ENCODE data around the gene LPCAT3.

The LPCAT3 gene

DNA sequence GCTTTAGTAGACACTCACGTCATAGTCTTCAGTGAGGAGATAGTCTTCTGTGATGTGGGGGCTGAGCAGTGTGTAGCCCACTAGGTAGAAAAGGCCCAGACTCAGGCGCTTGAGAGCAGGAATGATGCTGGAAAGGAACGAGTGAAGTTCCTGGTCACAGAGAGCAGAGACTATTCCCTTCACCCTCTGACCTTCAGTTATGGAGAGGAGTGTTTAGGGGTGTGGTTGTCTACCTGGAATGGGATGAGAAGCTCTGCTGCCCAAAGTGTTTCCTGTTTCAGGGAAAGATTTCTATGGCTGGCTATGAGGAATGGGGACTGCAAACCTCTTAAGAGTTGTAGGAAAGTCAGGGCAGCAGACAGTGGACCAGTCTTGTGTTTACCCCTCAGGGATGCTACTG lies 38.8 kb downstream of the LPCAT3 start:
- H3K36me3 ChIP-seq, result peaks cover 62 to 90% (median 88%) of the 10 kb centered on the region in 3 donors
- intact Hi-C loops (cut with DNase I; ENCODE audit: low total_unique reads), result no loop called here

DNA sequence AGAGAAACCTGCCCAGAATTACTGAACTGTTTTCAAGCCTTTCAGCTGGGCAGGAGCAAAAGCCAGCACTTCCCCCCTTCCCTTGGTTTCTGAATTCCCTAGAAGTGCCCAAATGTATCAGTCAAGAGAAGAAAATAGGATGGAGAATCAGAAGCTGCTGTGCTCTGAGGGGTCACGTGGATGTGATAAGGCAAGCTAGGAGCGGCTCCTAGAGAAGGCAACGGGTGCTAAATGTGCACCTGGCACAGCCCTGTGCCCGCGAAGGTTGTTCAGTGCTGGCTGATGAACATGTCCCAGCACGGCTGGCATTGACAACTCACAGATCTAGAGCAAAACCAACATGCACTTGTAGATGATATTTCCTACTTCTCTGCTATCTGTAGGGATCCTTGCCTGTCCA lies 39.3 kb downstream of the LPCAT3 start:
- peaks cover 66 to 93% (median 92%) of the 10 kb centered on the region in 3 donors for H3K36me3 ChIP-seq
- TF ChIP-seq, protein P1, sequence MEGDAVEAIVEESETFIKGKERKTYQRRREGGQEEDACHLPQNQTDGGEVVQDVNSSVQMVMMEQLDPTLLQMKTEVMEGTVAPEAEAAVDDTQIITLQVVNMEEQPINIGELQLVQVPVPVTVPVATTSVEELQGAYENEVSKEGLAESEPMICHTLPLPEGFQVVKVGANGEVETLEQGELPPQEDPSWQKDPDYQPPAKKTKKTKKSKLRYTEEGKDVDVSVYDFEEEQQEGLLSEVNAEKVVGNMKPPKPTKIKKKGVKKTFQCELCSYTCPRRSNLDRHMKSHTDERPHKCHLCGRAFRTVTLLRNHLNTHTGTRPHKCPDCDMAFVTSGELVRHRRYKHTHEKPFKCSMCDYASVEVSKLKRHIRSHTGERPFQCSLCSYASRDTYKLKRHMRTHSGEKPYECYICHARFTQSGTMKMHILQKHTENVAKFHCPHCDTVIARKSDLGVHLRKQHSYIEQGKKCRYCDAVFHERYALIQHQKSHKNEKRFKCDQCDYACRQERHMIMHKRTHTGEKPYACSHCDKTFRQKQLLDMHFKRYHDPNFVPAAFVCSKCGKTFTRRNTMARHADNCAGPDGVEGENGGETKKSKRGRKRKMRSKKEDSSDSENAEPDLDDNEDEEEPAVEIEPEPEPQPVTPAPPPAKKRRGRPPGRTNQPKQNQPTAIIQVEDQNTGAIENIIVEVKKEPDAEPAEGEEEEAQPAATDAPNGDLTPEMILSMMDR (IDR thresholded peaks at IDR 0.05), result no peak
- no peak overlapping the region for H3K4me3 ChIP-seq
- H3K9me3 ChIP-seq, result no peaks in the 10 kb centered on the region
- H3K27ac ChIP-seq, result no peak overlapping the region
- DNase-seq, result no peak
- intact Hi-C loops (cut with DNase I; ENCODE audit: low total_unique reads), result no loop called here
- no peaks in the 10 kb centered on the region for H3K27me3 ChIP-seq
- no peaks in the 10 kb centered on the region for H3K4me1 ChIP-seq

More for the DNA sequence above, 38.8 kb downstream of the LPCAT3 start:
- no peak for DNase-seq
- TF ChIP-seq, protein P1 (IDR thresholded peaks at IDR 0.05), result no peak
- Histone ChIP-seq H3K9me3 (no peaks in the 10 kb centered on the region), H3K27me3 (no peaks in the 10 kb centered on the region), H3K27ac (no peak overlapping the region), H3K4me3 (no peak overlapping the region), H3K4me1 (no peaks in the 10 kb centered on the region)

DNA sequence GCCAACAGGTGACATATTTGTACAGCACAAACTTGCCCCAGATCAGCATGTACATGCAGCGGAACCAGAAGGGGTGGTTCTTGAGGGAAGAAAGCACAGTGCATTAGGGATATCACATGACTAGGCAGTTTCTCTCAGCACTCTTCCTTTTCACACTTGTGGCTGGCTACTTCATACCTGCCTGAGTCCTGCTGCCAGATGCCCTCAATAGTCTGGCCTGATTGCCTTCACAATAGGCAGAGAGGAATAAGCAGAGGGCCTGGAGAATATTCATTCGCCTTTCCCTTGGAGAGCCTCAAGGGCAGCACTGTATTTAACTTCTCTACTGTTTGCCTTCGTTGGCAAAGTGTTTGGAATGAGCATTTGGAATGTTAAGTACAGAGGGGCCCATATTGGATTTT lies 39.7 kb downstream of the LPCAT3 start:
- H3K9me3 ChIP-seq, result no peaks in the 10 kb centered on the region
- peaks cover 68 to 97% (median 96%) of the 10 kb centered on the region in 3 donors for H3K36me3 ChIP-seq
- no peaks in the 10 kb centered on the region for H3K4me1 ChIP-seq
- no peaks in the 10 kb centered on the region for H3K27me3 ChIP-seq
- TF ChIP-seq, protein P1 (IDR thresholded peaks at IDR 0.05), result no peak
- H3K4me3 ChIP-seq, result no peak overlapping the region
- DNase-seq, result peak in 1 of 2 donors; percentile 34
- no peak overlapping the region for H3K27ac ChIP-seq
- intact Hi-C loops (cut with DNase I; ENCODE audit: low total_unique reads), result no loop called here

DNA sequence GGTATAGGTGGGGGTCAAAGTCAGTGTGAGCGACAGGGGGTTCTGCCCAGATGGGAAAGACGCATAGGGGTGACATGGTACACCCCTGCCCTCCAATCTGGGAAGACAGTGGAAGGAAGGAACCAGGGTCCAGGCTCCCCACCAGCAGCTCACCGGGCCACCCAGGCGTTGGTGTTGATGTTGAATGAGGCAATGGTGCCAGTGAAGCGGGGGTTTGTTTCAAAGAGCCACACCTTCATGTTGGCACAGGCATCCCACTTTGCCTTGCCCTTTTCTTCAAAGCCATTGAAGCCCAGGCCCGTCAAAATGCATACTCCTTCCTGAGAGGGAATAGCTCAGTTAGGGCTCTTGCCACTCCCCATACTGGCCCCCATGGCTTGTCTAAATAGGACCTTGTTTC lies 40.1 kb downstream of the LPCAT3 start:
- H3K36me3 ChIP-seq, result peaks cover 68 to 99% (median 93%) of the 10 kb centered on the region in 3 donors
- intact Hi-C loops (cut with DNase I; ENCODE audit: low total_unique reads), result no loop called here
- no peak overlapping the region for H3K27ac ChIP-seq
- H3K27me3 ChIP-seq, result no peaks in the 10 kb centered on the region
- TF ChIP-seq, protein P1 (IDR thresholded peaks at IDR 0.05), result no peak
- no peaks in the 10 kb centered on the region for H3K9me3 ChIP-seq
- DNase-seq, result no peak
- H3K4me1 ChIP-seq, result no peaks in the 10 kb centered on the region
- H3K4me3 ChIP-seq, result no peak overlapping the region

DNA sequence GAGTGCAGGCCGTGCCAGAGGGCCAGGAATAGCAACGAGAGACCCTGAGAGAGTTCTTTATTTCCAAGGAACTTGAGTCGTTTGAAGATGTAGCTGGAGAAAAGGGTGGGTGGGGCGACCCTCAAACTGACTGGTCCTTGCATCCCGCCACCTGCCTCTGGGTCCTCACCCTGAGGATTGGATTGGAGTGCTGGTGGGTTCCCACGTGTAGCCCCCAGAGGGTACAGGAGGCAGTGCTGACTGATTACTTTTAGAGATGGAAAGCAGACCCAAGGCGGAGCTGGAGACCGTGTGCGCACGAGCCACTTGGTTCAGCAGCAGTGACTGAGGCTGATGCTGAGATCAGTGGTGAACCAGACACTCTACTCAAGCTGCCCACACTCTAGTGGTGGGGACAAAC lies 40.6 kb downstream of the LPCAT3 start:
- H3K27ac ChIP-seq, result no peak overlapping the region
- no peaks in the 10 kb centered on the region for H3K27me3 ChIP-seq
- TF ChIP-seq, protein P1 (IDR thresholded peaks at IDR 0.05), result no peak
- H3K4me3 ChIP-seq, result no peak overlapping the region
- peaks cover 68 to 94% (median 88%) of the 10 kb centered on the region in 3 donors for H3K36me3 ChIP-seq
- no peaks in the 10 kb centered on the region for H3K4me1 ChIP-seq
- intact Hi-C loops (cut with DNase I; ENCODE audit: low total_unique reads), result no loop called here
- H3K9me3 ChIP-seq, result no peaks in the 10 kb centered on the region
- DNase-seq, result peak in 1 of 2 donors; percentile 56

All from tibial artery (tissue), 4 donors.